ENCODE data around the gene MEGF11.

DNA sequence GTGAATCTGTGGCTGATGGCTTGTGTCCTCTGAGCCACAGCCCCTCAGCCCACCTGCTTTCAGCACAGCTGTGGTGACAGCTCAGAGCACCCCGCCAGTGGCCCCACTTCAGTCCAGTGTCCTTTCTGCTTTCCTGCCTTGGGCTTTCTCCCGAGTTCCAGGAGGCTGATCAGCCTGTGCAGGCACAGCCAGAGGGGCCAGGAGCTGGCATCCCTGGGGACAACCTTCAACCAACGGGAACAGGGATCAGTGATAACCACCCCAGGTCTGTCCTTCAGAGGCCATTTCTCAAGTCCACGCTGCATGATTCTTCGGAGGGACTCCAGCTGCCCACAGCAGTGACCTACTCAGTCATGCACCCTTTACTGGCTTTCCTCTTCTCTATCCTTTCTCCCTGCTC is 217.6 kb downstream of the MEGF11 start:
- TF ChIP-seq, protein P1, sequence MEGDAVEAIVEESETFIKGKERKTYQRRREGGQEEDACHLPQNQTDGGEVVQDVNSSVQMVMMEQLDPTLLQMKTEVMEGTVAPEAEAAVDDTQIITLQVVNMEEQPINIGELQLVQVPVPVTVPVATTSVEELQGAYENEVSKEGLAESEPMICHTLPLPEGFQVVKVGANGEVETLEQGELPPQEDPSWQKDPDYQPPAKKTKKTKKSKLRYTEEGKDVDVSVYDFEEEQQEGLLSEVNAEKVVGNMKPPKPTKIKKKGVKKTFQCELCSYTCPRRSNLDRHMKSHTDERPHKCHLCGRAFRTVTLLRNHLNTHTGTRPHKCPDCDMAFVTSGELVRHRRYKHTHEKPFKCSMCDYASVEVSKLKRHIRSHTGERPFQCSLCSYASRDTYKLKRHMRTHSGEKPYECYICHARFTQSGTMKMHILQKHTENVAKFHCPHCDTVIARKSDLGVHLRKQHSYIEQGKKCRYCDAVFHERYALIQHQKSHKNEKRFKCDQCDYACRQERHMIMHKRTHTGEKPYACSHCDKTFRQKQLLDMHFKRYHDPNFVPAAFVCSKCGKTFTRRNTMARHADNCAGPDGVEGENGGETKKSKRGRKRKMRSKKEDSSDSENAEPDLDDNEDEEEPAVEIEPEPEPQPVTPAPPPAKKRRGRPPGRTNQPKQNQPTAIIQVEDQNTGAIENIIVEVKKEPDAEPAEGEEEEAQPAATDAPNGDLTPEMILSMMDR (IDR thresholded peaks at IDR 0.05; ENCODE audit: insufficient read depth, low read length, poor library complexity, severe bottlenecking): no peak
- no peak for TF ChIP-seq EZH2phosphoT487 (conservative IDR thresholded peaks at IDR 0.05; ENCODE audit: low read length)
